ENCODE data around the gene ECT2L. TPM values are rescaled to one million over a fixed set of nuclear protein-coding genes. Genes with fewer than 3 reads are reported as not detected.

Gene ECT2L
- polyA plus RNA-seq, 1 of the 3 experiments (the other 2 are of a cell fraction), result 0.02 TPM

DNA sequence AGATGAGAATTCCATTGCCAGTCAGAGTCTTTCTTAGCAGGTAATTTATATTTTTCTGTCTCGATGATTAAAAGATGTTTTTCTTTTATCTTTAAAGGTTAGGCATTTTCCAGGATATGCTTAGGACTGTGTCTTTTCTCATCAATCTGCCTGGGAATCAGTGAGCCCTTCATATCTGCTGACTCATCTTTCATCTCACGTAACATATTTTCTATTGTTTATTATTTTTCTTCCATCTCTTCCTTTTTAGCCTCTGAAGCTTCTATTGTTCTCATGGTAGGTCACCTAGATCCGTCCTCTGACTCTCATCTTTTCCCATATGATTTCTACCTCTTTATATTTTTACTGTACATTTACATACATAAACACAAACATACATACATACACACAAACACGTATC is 13.6 kb upstream of the ECT2L start:
- H3K4me3 ChIP-seq (ENCODE audit: low read depth in 2 of 2, low read length in 1 of 2), result no peak overlapping the region
- no peaks in the 10 kb centered on the region for H3K9me2 ChIP-seq
- H3K9ac ChIP-seq, result no peak overlapping the region
- ChIA-PET CTCF (no interaction called here), POLR2A (no interaction called here)
- no peaks in the 10 kb centered on the region for H3K4me1 ChIP-seq (ENCODE audit: control insufficient read depth in 1 of 2, insufficient read depth in 2 of 2, low read depth in 1 of 2, low read length in 1 of 2)
- H3F3A ChIP-seq (replicated peaks; ENCODE audit: insufficient read depth), result no peaks in the 10 kb centered on the region
- H2AFZ ChIP-seq (ENCODE audit: low read depth), result 0 out of 2 replicates have a peak overlapping the region, but pooled peaks have one; percentile 6
- H3K79me2 ChIP-seq (ENCODE audit: insufficient read depth), result no peaks in the 10 kb centered on the region; the same call in 1 of the 2 replicates
- 85% methylated on average over 4 of the region's 4 CpGs for WGBS (ENCODE audit: low lambda C conversion rate)
- no peaks in the 10 kb centered on the region for H3K9me3 ChIP-seq
- H3K27ac ChIP-seq (ENCODE audit: low read depth in 2 of 2, low read length in 1 of 2), result no peak overlapping the region
- H3K27me3 ChIP-seq (ENCODE audit: insufficient read depth), result no peaks in the 10 kb centered on the region
- no peak for DNase-seq
- H3K4me2 ChIP-seq, result no peak overlapping the region
- peaks cover 7 to 39% of the 10 kb centered on the region in 2 experiments for H3K36me3 ChIP-seq (replicated peaks in 1 of 2; ENCODE audit: control insufficient read depth in 1 of 2, insufficient read depth in 2 of 2, low read length in 1 of 2)
- no peaks in the 10 kb centered on the region for H4K20me1 ChIP-seq (ENCODE audit: insufficient read depth)
- TF ChIP-seq NFIC (IDR thresholded peaks at IDR 0.05; ENCODE audit: borderline replicate concordance), result no peak
- no peak for TF ChIP-seq MEF2A (IDR thresholded peaks at IDR 0.05; ENCODE audit: borderline replicate concordance, low read depth)
- TF ChIP-seq CHD2 (IDR thresholded peaks at IDR 0.05; ENCODE audit: low read length, partially characterized antibody), result no peak
- no peak for TF ChIP-seq EP300 (IDR thresholded peaks at IDR 0.05; ENCODE audit: borderline replicate concordance in 1 of 2, low read depth in 1 of 2, low read length in 1 of 2)
- TF ChIP-seq JUND (IDR thresholded peaks at IDR 0.05), result no peak
- TF ChIP-seq, protein P1, sequence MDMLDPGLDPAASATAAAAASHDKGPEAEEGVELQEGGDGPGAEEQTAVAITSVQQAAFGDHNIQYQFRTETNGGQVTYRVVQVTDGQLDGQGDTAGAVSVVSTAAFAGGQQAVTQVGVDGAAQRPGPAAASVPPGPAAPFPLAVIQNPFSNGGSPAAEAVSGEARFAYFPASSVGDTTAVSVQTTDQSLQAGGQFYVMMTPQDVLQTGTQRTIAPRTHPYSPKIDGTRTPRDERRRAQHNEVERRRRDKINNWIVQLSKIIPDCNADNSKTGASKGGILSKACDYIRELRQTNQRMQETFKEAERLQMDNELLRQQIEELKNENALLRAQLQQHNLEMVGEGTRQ (IDR thresholded peaks at IDR 0.05; ENCODE audit: borderline replicate concordance, low read depth, low read length), result no peak
- TF ChIP-seq EZH2phosphoT487 (IDR thresholded peaks at IDR 0.05; ENCODE audit: borderline replicate concordance, low read depth), result no peak
- TF ChIP-seq, protein P2, sequence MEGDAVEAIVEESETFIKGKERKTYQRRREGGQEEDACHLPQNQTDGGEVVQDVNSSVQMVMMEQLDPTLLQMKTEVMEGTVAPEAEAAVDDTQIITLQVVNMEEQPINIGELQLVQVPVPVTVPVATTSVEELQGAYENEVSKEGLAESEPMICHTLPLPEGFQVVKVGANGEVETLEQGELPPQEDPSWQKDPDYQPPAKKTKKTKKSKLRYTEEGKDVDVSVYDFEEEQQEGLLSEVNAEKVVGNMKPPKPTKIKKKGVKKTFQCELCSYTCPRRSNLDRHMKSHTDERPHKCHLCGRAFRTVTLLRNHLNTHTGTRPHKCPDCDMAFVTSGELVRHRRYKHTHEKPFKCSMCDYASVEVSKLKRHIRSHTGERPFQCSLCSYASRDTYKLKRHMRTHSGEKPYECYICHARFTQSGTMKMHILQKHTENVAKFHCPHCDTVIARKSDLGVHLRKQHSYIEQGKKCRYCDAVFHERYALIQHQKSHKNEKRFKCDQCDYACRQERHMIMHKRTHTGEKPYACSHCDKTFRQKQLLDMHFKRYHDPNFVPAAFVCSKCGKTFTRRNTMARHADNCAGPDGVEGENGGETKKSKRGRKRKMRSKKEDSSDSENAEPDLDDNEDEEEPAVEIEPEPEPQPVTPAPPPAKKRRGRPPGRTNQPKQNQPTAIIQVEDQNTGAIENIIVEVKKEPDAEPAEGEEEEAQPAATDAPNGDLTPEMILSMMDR (IDR thresholded peaks at IDR 0.05), result no peak
- TF ChIP-seq TEAD4 (IDR thresholded peaks at IDR 0.05; ENCODE audit: borderline replicate concordance, insufficient read depth), result no peak

DNA sequence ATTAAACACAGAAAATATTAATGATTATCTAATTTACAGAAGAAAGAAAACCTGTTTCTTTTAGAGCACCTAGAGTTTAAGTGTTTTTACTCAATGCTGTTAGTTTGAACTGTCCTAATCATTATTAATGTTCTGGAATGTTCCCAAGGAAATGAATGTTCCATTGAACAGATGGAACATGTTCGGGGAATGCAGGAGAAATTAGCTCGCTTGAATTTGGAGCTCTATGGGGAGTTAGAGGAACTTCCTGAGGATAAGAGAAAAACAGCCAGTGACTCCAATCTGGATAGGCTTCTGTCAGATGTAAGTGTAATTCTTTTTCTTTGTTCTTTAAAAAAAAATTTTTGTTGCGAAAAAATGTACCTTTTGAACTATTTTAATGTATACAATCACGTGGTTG is 10.8 kb upstream of the ECT2L start:
- Histone ChIP-seq H3K4me1 (ENCODE audit: control insufficient read depth in 1 of 2, insufficient read depth in 2 of 2, low read depth in 1 of 2, low read length in 1 of 2) (no peaks in the 10 kb centered on the region), H2AFZ (ENCODE audit: low read depth) (no peak overlapping the region), H3K9me3 (no peaks in the 10 kb centered on the region), H3K9ac (no peak overlapping the region), H3K9me2 (no peaks in the 10 kb centered on the region), H4K20me1 (ENCODE audit: insufficient read depth) (no peaks in the 10 kb centered on the region), H3K4me3 (ENCODE audit: low read depth in 2 of 2, low read length in 1 of 2) (no peak overlapping the region), H3K79me2 (ENCODE audit: insufficient read depth) (no peaks in the 10 kb centered on the region), H3K4me2 (no peak overlapping the region), H3K27me3 (ENCODE audit: insufficient read depth) (no peaks in the 10 kb centered on the region), H3K27ac (ENCODE audit: low read depth in 2 of 2, low read length in 1 of 2) (no peak overlapping the region), H3F3A (replicated peaks; ENCODE audit: insufficient read depth) (no peaks in the 10 kb centered on the region), H3K36me3 (replicated peaks in 1 of 2; ENCODE audit: control insufficient read depth in 1 of 2, insufficient read depth in 2 of 2, low read length in 1 of 2) (peaks cover 12 to 28% of the 10 kb centered on the region in 2 experiments)
- CTCF ChIA-PET, result no interaction called here
- DNase-seq, result no peak
- TF ChIP-seq MEF2A (IDR thresholded peaks at IDR 0.05; ENCODE audit: borderline replicate concordance, low read depth), result no peak
- TF ChIP-seq, protein P3, sequence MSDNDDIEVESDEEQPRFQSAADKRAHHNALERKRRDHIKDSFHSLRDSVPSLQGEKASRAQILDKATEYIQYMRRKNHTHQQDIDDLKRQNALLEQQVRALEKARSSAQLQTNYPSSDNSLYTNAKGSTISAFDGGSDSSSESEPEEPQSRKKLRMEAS (IDR thresholded peaks at IDR 0.05; ENCODE audit: low read depth), result no peak
- no peak for TF ChIP-seq EP300 (IDR thresholded peaks at IDR 0.05; ENCODE audit: borderline replicate concordance in 1 of 2, low read depth in 1 of 2, low read length in 1 of 2)
- no peak for TF ChIP-seq GABPA (IDR thresholded peaks at IDR 0.05; ENCODE audit: low read depth)
- WGBS (ENCODE audit: low lambda C conversion rate), result 91% methylated on average over 4 of the region's 4 CpGs
- POLR2A ChIA-PET, result no interaction called here
